Measurements from ENCODE around the gene SLC27A6. TPM values are rescaled to one million over a fixed set of nuclear protein-coding genes. Genes with fewer than 3 reads are reported as not detected.
"Not testable (repeated sequence)": the region's sequence is repeated elsewhere in the genome, so short reads cannot be mapped to it uniquely, and the experiment has no call there.

SLC27A6 gene
- total and polyA plus RNA-seq, 4 donors = 0.06 to 3.4 (median 0.61) TPM

DNA sequence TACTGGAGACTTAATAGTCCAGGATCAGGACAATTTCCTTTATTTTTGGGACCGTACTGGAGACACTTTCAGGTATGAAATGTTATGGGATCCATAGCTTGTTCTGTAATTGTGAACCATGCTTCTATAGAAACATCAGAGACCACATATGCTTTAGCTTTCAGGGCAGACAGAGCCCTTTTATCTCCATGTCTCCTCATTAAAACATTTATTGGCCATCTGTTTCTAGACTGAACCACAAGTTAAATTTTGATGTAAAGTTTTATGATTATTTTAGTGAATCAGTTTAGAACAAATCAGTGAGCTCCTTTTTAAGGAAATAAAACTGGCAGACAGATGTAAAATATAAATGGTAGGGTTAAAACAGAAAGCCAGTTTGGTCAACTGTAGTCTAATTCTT lies 62.0 kb downstream of the SLC27A6 start:
- TF ChIP-seq, protein P1, sequence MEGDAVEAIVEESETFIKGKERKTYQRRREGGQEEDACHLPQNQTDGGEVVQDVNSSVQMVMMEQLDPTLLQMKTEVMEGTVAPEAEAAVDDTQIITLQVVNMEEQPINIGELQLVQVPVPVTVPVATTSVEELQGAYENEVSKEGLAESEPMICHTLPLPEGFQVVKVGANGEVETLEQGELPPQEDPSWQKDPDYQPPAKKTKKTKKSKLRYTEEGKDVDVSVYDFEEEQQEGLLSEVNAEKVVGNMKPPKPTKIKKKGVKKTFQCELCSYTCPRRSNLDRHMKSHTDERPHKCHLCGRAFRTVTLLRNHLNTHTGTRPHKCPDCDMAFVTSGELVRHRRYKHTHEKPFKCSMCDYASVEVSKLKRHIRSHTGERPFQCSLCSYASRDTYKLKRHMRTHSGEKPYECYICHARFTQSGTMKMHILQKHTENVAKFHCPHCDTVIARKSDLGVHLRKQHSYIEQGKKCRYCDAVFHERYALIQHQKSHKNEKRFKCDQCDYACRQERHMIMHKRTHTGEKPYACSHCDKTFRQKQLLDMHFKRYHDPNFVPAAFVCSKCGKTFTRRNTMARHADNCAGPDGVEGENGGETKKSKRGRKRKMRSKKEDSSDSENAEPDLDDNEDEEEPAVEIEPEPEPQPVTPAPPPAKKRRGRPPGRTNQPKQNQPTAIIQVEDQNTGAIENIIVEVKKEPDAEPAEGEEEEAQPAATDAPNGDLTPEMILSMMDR (IDR thresholded peaks at IDR 0.05; ENCODE audit: control extremely low read depth, extremely low read depth) = no peak
- no peak for ATAC-seq (ENCODE audit: insufficient read depth, low FRiP score)
- Histone ChIP-seq H3K4me3 (no peak overlapping the region), H3K27ac (ENCODE audit: low read depth in 1 of 2, low read length in 1 of 2) (no peak overlapping the region), H3K9ac (ENCODE audit: insufficient read depth in 1 of 2, low read length in 2 of 2) (no peak overlapping the region), H3K36me3 (ENCODE audit: control insufficient read depth in 4 of 4, insufficient read depth in 4 of 4, low read length in 4 of 4) (no peaks in the 10 kb centered on the region), H3K9me3 (ENCODE audit: control insufficient read depth in 4 of 4, insufficient read depth in 3 of 4, low read length in 3 of 4) (no peaks in the 10 kb centered on the region), H3K27me3 (ENCODE audit: control insufficient read depth in 3 of 3, insufficient read depth in 3 of 3, low read length in 2 of 3) (no peaks in the 10 kb centered on the region), H3K4me1 (ENCODE audit: control insufficient read depth in 5 of 5, insufficient read depth in 5 of 5, low read length in 5 of 5) (no peaks in the 10 kb centered on the region)
- no peak for DNase-seq
- WGBS, 2 donors = 82 to 84% methylated on average over 1 of the region's 1 CpG

DNA sequence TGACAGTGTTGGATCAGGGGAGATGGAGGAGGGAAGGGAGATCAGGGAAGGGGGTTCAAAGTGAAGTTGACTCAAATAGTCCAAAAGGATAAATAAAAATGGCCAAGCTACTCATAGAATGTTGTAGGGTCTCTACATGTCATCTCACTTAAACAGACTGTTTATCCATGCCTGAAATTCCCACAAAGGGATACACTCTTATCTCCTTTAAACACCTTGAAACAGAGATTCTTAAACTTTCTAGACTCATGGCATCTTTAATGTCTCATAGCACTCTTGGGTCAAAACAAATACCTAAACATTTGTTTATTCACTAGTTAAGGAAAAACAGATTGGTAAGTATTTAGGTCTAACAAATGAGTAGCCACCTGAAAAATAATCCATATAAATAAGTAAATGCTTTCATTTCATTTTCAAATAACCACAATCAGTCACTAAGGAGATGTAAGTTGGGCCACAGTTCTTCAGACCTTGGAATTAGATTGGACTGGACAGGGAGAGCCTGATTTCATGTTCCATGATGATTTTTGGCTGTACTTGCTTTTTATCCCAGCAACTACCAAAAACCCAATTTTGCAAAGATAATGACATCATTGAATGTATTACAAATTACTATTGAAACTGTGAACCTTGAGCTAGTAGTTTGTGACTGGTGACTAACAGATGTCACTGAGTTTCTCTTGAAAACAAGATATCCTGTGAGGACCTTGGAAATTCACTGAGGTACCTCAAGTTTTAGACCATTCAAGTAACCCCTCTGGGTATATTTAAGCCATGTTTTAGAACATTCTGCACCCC lies 66.8 kb downstream of the SLC27A6 start:
- Histone ChIP-seq H3K27me3 (ENCODE audit: control insufficient read depth in 3 of 3, insufficient read depth in 3 of 3, low read length in 2 of 3) (no peaks in the 10 kb centered on the region), H3K4me1 (ENCODE audit: control insufficient read depth in 5 of 5, insufficient read depth in 5 of 5, low read length in 5 of 5) (no peaks in the 10 kb centered on the region), H3K4me3 (no peak overlapping the region), H3K27ac (ENCODE audit: low read depth in 1 of 2, low read length in 1 of 2) (no peak overlapping the region), H3K9ac (ENCODE audit: insufficient read depth in 1 of 2, low read length in 2 of 2) (no peak overlapping the region), H3K9me3 (ENCODE audit: control insufficient read depth in 4 of 4, insufficient read depth in 3 of 4, low read length in 3 of 4) (no peaks in the 10 kb centered on the region), H3K36me3 (ENCODE audit: control insufficient read depth in 4 of 4, insufficient read depth in 4 of 4, low read length in 4 of 4) (no peaks in the 10 kb centered on the region)
- TF ChIP-seq, protein P1 (IDR thresholded peaks at IDR 0.05; ENCODE audit: control extremely low read depth, extremely low read depth) = no peak
- ATAC-seq (ENCODE audit: insufficient read depth, low FRiP score) (no peak), DNase-seq (no peak)

DNA sequence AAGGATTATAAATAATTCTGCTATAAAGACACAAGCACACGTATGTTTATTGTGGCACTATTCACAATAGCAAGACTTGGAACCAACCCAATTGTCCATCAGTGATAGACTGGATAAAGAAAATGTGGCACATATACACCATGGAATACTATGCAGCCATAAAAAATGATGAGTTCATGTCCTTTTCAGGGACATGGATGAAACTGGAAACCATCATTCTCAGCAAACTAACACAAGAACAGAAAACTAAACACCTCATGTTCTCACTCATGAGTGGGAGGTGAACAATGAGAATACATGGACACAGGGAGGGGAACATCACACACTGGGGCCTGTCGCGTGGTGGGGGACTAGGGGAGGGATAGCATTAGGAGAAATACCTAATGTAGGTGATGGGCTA lies 71.0 kb downstream of the SLC27A6 start:
- not testable (repeated sequence) for H3K9ac ChIP-seq (ENCODE audit: insufficient read depth in 1 of 2, low read length in 2 of 2)
- WGBS, 2 donors = 87 to 92% methylated on average over 3 of the region's 3 CpGs

DNA sequence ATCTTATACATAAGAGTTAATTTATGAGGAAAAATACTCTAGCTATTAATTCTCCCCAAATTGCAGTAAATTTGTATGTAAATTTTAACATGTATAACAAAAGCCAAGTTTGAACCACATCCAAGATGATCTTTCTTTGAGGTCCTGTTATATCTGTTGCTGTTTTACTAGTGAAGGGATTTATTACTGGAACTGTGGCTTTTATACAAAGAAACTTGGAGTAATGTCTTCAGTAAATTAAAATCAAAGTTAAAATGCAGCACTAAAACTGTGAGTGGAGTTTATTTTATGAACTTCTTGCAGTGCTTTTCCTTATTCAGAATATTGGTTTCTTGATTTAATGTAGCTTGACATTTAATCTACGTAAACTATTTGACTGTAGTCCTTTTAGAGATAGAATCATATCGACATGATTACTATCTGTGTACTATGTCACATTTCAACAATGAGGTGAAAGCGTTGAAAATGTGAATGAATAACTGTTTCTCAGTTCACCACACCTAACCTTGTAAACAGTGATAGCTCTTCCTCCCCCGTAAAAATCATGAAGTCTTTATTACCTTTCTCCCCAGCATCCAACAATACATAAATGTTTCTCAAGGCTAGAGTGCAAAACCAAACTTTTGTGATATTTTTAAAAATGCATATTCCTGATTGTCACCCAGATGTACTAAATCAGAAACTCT lies 76.1 kb downstream of the SLC27A6 start:
- no peaks in the 10 kb centered on the region for H3K4me1 ChIP-seq (ENCODE audit: control insufficient read depth in 5 of 5, insufficient read depth in 5 of 5, low read length in 5 of 5)
- H3K27me3 ChIP-seq (ENCODE audit: control insufficient read depth in 3 of 3, insufficient read depth in 3 of 3, low read length in 2 of 3) = no peaks in the 10 kb centered on the region
- H3K27ac ChIP-seq (ENCODE audit: low read depth in 1 of 2, low read length in 1 of 2) = no peak overlapping the region
- TF ChIP-seq, protein P1 (IDR thresholded peaks at IDR 0.05; ENCODE audit: control extremely low read depth, extremely low read depth) = no peak
- H3K4me3 ChIP-seq = no peak overlapping the region
- no peaks in the 10 kb centered on the region for H3K36me3 ChIP-seq (ENCODE audit: control insufficient read depth in 4 of 4, insufficient read depth in 4 of 4, low read length in 4 of 4)
- 61 to 65% methylated on average over 4 of the region's 4 CpGs for WGBS, 2 donors
- H3K9me3 ChIP-seq (ENCODE audit: control insufficient read depth in 4 of 4, insufficient read depth in 3 of 4, low read length in 3 of 4) = peaks cover 0 to 9% (median 5%) of the 10 kb centered on the region in 4 donors
- no peak for DNase-seq
- H3K9ac ChIP-seq (ENCODE audit: insufficient read depth in 1 of 2, low read length in 2 of 2) = no peak overlapping the region
- ATAC-seq (ENCODE audit: insufficient read depth, low FRiP score) = no peak

More for the DNA sequence above, 71.0 kb downstream of the SLC27A6 start:
- not testable (repeated sequence) for H3K4me1 ChIP-seq (ENCODE audit: control insufficient read depth in 5 of 5, insufficient read depth in 5 of 5, low read length in 5 of 5); H3K36me3 ChIP-seq (ENCODE audit: control insufficient read depth in 4 of 4, insufficient read depth in 4 of 4, low read length in 4 of 4); H3K27ac ChIP-seq (ENCODE audit: low read depth in 1 of 2, low read length in 1 of 2); DNase-seq; H3K4me3 ChIP-seq; H3K27me3 ChIP-seq (ENCODE audit: control insufficient read depth in 3 of 3, insufficient read depth in 3 of 3, low read length in 2 of 3); H3K9me3 ChIP-seq (ENCODE audit: control insufficient read depth in 4 of 4, insufficient read depth in 3 of 4, low read length in 3 of 4); ATAC-seq (ENCODE audit: insufficient read depth, low FRiP score)
